Smooth muscle cell (in vitro differentiated cells): Measurements from ENCODE around the gene TCERG1L. TPM values are rescaled to one million over a fixed set of nuclear protein-coding genes. Genes with fewer than 3 reads are reported as not detected.
"Not testable (repeated sequence)": the region's sequence is repeated elsewhere in the genome, so short reads cannot be mapped to it uniquely, and the experiment has no call there.

ENCODE experiments used
- DNase-seq: peaks from one replicate; lab custom pipeline; 2025; ENCODE audit not compliant: unreplicated experiment; lab: John Stamatoyannopoulos, UW
- H2AFZ ChIP-seq: fragments of 200-600 bp; sonication (generic); 2 replicates; pipeline ENCODE4 v1.6.0; 2016; ENCODE audit warnings: antibody characterized with exemption, low read depth, mild to moderate bottlenecking
- H3F3A ChIP-seq: fragments of 200-600 bp; sonication (generic); 2 replicates; pipeline ENCODE4 v1.6.0; 2017; ENCODE audit warnings: antibody characterized with exemption, low read depth
- H3K27ac ChIP-seq: fragments of 200-600 bp; sonication (generic); 2 replicates; pipeline ENCODE4 v1.5.1; 2016; ENCODE audit warnings: low read depth, mild to moderate bottlenecking
- H3K27me3 ChIP-seq: fragments of 200-600 bp; sonication (generic); 2 replicates; pipeline ENCODE4 v1.6.1; 2016; ENCODE audit warnings: low read depth, mild to moderate bottlenecking
- H3K36me3 ChIP-seq: fragments of 200-600 bp; sonication (generic); 2 replicates; pipeline ENCODE4 v1.5.1; 2016; ENCODE audit warnings: low read depth
- H3K4me1 ChIP-seq: fragments of 200-600 bp; sonication (generic); 2 replicates; pipeline ENCODE4 v1.5.1; 2016; ENCODE audit warnings: low read depth
- H3K4me2 ChIP-seq: fragments of 200-600 bp; sonication (generic); 2 replicates; pipeline ENCODE4 v1.6.0; 2016; ENCODE audit warnings: mild to moderate bottlenecking
- H3K4me3 ChIP-seq: fragments of 200-600 bp; sonication (generic); 2 replicates; pipeline ENCODE4 v1.5.1; 2016; ENCODE audit warnings: mild to moderate bottlenecking
- H3K79me2 ChIP-seq: fragments of 200-600 bp; sonication (generic); 2 replicates; pipeline ENCODE4 v1.6.0; 2016; ENCODE audit warnings: low read depth, mild to moderate bottlenecking
- H3K9ac ChIP-seq: fragments of 200-600 bp; sonication (generic); 2 replicates; pipeline ENCODE4 v1.6.0; 2016; ENCODE audit warnings: low read depth
- H3K9me3 ChIP-seq: fragments of 200-600 bp; sonication (generic); replicated peaks from 2 replicates; pipeline ENCODE4 v1.5.1; 2016; ENCODE audit warnings: low read depth
- H4K20me1 ChIP-seq: fragments of 200-600 bp; sonication (generic); 2 replicates; pipeline ENCODE4 v1.6.0; 2016; ENCODE audit warnings: low read depth
- CTCF ChIP-seq: fragments of 200-600 bp; sonication (generic); IDR thresholded peaks from 2 replicates; pipeline ENCODE4 v1.5.1; 2017; ENCODE audit warnings: borderline replicate concordance, mild to moderate bottlenecking, antibody characterized with exemption; ENCODE audit not compliant: insufficient read depth, poor library complexity, severe bottlenecking
- WGBS: methylation state at CpG from one replicate; pipeline ENCODE4 v1.1.7; 2016; ENCODE audit warnings: low lambda C conversion rate; 5-methylcytosine and 5-hydroxymethylcytosine counted together
- polyA plus RNA-seq: library from polyadenylated mRNA; unstranded; fragments of >200 nt; fragmentation: Nextera tagmentation; extraction: Ambion mirVana; gene quantifications from 2 replicates; pipeline ENCODE4 v1.2.1, GENCODE V29; 2016
- total RNA-seq: library from RNA; depleted of rRNA; stranded (reverse); fragments of >200 nt; gene quantifications from 2 replicates; pipeline ENCODE4 v1.2.3, GENCODE V29; 2014

TCERG1L gene
- total and polyA plus RNA-seq, 2 experiments from 2014 or later = not detected

GRCh38 chr10:131176907-131177306 lies 134.6 kb downstream of the TCERG1L start:
- H3K79me2 ChIP-seq = no peaks in the 10 kb centered on the region
- no peaks in the 10 kb centered on the region for H3K4me1 ChIP-seq
- H3K9me3 ChIP-seq = no peaks in the 10 kb centered on the region
- no peaks in the 10 kb centered on the region for H3K36me3 ChIP-seq
- no peak for DNase-seq
- H4K20me1 ChIP-seq = no peaks in the 10 kb centered on the region
- H3K27me3 ChIP-seq = no peaks in the 10 kb centered on the region
- H2AFZ ChIP-seq = no peak overlapping the region
- no peak for TF ChIP-seq CTCF
- H3K4me2 ChIP-seq = no peak overlapping the region
- no peak overlapping the region for H3K9ac ChIP-seq
- H3K4me3 ChIP-seq = no peak overlapping the region
- WGBS = 69% methylated on average over 8 of the region's 8 CpGs
- H3F3A ChIP-seq = no peaks in the 10 kb centered on the region
- H3K27ac ChIP-seq = no peak overlapping the region

GRCh38 chr10:131176324-131176723 lies 135.2 kb downstream of the TCERG1L start:
- not testable (repeated sequence) for H4K20me1 ChIP-seq, H3K36me3 ChIP-seq, H3K27me3 ChIP-seq, H3K4me1 ChIP-seq, H2AFZ ChIP-seq, H3F3A ChIP-seq, DNase-seq, H3K4me2 ChIP-seq, H3K4me3 ChIP-seq, H3K79me2 ChIP-seq, H3K27ac ChIP-seq, H3K9ac ChIP-seq, H3K9me3 ChIP-seq
- WGBS = 76% methylated on average over 7 of the region's 7 CpGs

GRCh38 chr10:131175891-131176290 lies 135.6 kb downstream of the TCERG1L start:
- H3K36me3 ChIP-seq = no peaks in the 10 kb centered on the region
- 94% methylated on average over 13 of the region's 13 CpGs for WGBS
- no peaks in the 10 kb centered on the region for H4K20me1 ChIP-seq
- no peak overlapping the region for H3K4me2 ChIP-seq
- H3K9ac ChIP-seq = no peak overlapping the region
- no peak overlapping the region for H3K4me3 ChIP-seq
- no peak overlapping the region for H3K27ac ChIP-seq
- TF ChIP-seq CTCF = no peak
- no peaks in the 10 kb centered on the region for H3K9me3 ChIP-seq
- no peak for DNase-seq
- no peaks in the 10 kb centered on the region for H3F3A ChIP-seq
- H2AFZ ChIP-seq = no peak overlapping the region
- H3K27me3 ChIP-seq = no peaks in the 10 kb centered on the region
- H3K79me2 ChIP-seq = no peaks in the 10 kb centered on the region
- no peaks in the 10 kb centered on the region for H3K4me1 ChIP-seq

- Histone ChIP-seq H3K27ac (no peak overlapping the region), H3K27me3 (no peaks in the 10 kb centered on the region), H3K4me3 (no peak overlapping the region), H3K9ac (no peak overlapping the region), H3K9me3 (no peaks in the 10 kb centered on the region), H3F3A (no peaks in the 10 kb centered on the region), H3K79me2 (no peaks in the 10 kb centered on the region), H3K4me2 (no peak overlapping the region), H3K4me1 (no peaks in the 10 kb centered on the region), H3K36me3 (no peaks in the 10 kb centered on the region), H2AFZ (no peak overlapping the region), H4K20me1 (no peaks in the 10 kb centered on the region)
- TF ChIP-seq CTCF = no peak
- WGBS = 90% methylated on average over 15 of the region's 15 CpGs
- no peak for DNase-seq
These were observed 136.6 kb downstream of the TCERG1L start for GRCh38 chr10:131174651-131175540.
